ENCODE results near the gene ATP11B. TPM values are rescaled to one million over a fixed set of nuclear protein-coding genes. Genes with fewer than 3 reads are reported as not detected.

The ATP11B gene
- total and polyA plus RNA-seq, 9 of the 15 experiments (the other 6 are each of a cell fraction or from before 2014, with no cell fraction given), result 11.9 to 68.7 (median 41.8) TPM

DNA sequence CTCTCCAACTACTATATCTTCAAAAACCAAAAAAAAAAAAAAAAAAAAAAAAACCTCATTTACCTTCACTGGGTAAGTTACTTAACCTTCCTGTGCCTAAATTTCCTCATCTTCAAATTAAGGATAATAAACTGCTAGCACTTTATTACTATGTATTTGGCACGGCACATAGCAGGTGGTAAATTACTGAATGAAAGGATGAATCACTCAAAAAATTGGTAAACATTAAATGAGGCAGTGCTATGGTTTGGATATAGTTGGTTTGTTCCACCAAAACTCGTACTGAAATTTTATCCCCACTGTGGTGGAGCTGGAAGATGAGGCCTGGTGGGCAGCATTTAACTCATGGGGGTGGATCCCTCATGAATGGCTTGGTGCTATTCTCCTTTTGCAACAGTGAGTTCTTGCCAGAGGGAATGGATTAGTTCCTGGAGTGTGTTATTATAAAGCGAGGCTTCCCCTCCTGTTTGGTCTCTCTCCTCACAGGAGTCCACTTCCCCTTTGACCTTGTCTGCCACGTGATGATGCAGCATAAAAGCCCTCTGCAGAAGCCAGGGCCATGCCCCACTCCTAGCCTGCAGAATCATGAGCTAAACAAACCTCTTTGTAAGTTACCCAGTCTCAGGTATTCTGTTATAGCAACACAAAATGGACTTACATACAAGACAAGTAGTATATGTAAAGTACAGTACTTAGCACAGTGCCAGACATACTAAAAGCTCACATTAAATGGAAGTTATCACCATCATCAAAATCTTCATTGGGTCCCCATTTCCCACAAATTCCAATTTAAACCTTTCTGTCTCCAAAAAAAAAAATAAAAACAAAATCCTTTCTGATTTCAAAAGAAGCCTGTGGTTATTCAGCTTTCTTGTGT lies 166.4 kb downstream of the ATP11B start (continued):
- TF ChIP-seq, protein P1, sequence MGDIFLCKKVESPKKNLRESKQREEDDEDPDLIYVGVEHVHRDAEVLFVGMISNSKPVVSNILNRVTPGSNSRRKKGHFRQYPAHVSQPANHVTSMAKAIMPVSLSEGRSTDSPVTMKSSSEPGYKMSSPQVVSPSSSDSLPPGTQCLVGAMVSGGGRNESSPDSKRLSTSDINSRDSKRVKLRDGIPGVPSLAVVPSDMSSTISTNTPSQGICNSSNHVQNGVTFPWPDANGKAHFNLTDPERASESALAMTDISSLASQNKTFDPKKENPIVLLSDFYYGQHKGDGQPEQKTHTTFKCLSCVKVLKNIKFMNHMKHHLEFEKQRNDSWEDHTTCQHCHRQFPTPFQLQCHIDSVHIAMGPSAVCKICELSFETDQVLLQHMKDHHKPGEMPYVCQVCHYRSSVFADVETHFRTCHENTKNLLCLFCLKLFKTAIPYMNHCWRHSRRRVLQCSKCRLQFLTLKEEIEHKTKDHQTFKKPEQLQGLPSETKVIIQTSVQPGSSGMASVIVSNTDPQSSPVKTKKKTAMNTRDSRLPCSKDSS (IDR thresholded peaks at IDR 0.05; ENCODE audit: low read depth, partially characterized antibody), result no peak
- TF ChIP-seq TAF1 (IDR thresholded peaks at IDR 0.05; ENCODE audit: control insufficient read depth, extremely low read depth, insufficient read depth, low read length, severe bottlenecking) (no peak), ERF (CRISPR knock-in tag; IDR thresholded peaks at IDR 0.05) (no peak), CHD2 (IDR thresholded peaks at IDR 0.05; ENCODE audit: low read depth, low read length) (no peak), FOXJ3 (CRISPR knock-in tag; IDR thresholded peaks at IDR 0.05) (no peak), GATAD2A (IDR thresholded peaks at IDR 0.05) (no peak), PHF20 (IDR thresholded peaks at IDR 0.05; ENCODE audit: partially characterized antibody) (no peak), SAP30 (IDR thresholded peaks at IDR 0.05; ENCODE audit: borderline replicate concordance, insufficient read depth, low read depth, low read length, poor library complexity, severe bottlenecking) (no peak), MYC (IDR thresholded peaks at IDR 0.05; ENCODE audit: low read depth, low read length) (no peak), MYC (CRISPR knock-in tag; IDR thresholded peaks at IDR 0.05; ENCODE audit: borderline replicate concordance, low read depth) (no peak), OTX1 (CRISPR knock-in tag; IDR thresholded peaks at IDR 0.05) (no peak), KDM2B (CRISPR knock-in tag; IDR thresholded peaks at IDR 0.05) (no peak), SREBF1 (IDR thresholded peaks at IDR 0.05; ENCODE audit: borderline replicate concordance, low read depth, low read length) (no peak), SMAD3 (CRISPR knock-in tag; conservative IDR thresholded peaks at IDR 0.05) (no peak), MYNN (IDR thresholded peaks at IDR 0.05) (0 out of 2 replicates have a peak, but pooled peaks have one; percentile 60), MYNN (CRISPR knock-in tag; IDR thresholded peaks at IDR 0.05) (no peak), MAFK (IDR thresholded peaks at IDR 0.05; ENCODE audit: low read length) (peak; percentile 40), DMBX1 (CRISPR knock-in tag; IDR thresholded peaks at IDR 0.05; ENCODE audit: borderline replicate concordance) (no peak), NCOA4 (IDR thresholded peaks at IDR 0.05; ENCODE audit: partially characterized antibody) (no peak), CAMTA2 (CRISPR knock-in tag; conservative IDR thresholded peaks at IDR 0.05) (no peak), ZBTB7A (IDR thresholded peaks at IDR 0.05; ENCODE audit: borderline replicate concordance, control insufficient read depth, low read depth, low read length) (no peak), NCOR1 (IDR thresholded peaks at IDR 0.05) (no peak), EP300 (IDR thresholded peaks at IDR 0.05; ENCODE audit: low read length) (no peak), ZNF444 (CRISPR knock-in tag; IDR thresholded peaks at IDR 0.05) (no peak)
- TF ChIP-seq, protein P2, sequence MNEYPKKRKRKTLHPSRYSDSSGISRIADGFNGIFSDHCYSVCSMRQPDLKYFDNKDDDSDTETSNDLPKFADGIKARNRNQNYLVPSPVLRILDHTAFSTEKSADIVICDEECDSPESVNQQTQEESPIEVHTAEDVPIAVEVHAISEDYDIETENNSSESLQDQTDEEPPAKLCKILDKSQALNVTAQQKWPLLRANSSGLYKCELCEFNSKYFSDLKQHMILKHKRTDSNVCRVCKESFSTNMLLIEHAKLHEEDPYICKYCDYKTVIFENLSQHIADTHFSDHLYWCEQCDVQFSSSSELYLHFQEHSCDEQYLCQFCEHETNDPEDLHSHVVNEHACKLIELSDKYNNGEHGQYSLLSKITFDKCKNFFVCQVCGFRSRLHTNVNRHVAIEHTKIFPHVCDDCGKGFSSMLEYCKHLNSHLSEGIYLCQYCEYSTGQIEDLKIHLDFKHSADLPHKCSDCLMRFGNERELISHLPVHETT (CRISPR knock-in tag; conservative IDR thresholded peaks at IDR 0.05 in 1 of 2, IDR thresholded peaks at IDR 0.05 in 1 of 2), result no peak
- TF ChIP-seq, protein P3, sequence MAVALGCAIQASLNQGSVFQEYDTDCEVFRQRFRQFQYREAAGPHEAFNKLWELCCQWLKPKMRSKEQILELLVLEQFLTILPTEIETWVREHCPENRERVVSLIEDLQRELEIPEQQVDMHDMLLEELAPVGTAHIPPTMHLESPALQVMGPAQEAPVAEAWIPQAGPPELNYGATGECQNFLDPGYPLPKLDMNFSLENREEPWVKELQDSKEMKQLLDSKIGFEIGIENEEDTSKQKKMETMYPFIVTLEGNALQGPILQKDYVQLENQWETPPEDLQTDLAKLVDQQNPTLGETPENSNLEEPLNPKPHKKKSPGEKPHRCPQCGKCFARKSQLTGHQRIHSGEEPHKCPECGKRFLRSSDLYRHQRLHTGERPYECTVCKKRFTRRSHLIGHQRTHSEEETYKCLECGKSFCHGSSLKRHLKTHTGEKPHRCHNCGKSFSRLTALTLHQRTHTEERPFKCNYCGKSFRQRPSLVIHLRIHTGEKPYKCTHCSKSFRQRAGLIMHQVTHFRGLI (CRISPR knock-in tag; IDR thresholded peaks at IDR 0.05), result no peak
